Psoas muscle (tissue), 8 donors: ENCODE measurements around the gene PTPRK. TPM values are rescaled to one million over a fixed set of nuclear protein-coding genes. Genes with fewer than 3 reads are reported as not detected.

Source experiments
- ATAC-seq, 4 donors: fragments of 200-7000 bp; cut with Tn5 transposase; one replicate each; pipeline ENCODE4 v1.9.1; 2020; ENCODE audit warnings: moderate library complexity in 3 of 4, mild to moderate bottlenecking in 2 of 4
- DNase-seq, 2 donors: peaks; one replicate each; pipeline ENCODE4 v3.0.0-alpha.2; 2020
- H3K27ac ChIP-seq: fragments of 200-600 bp; one replicate; pipeline ENCODE4 v1.8.0; 2022
- H3K27me3 ChIP-seq, 3 donors: fragments of 200-600 bp in 1 of 3; one replicate each; pipeline versions ENCODE4 v1.6.1 to v1.8.0; 2013 to 2022; ENCODE audit warnings: low read length in 2 of 3, mild to moderate bottlenecking in 2 of 3, moderate library complexity in 1 of 3; ENCODE audit not compliant: insufficient read depth in 3 of 3
- H3K36me3 ChIP-seq, 2 donors: fragments of 200-600 bp in 1 of 2; one replicate each; pipeline versions ENCODE4 v1.6.1 to v1.8.0; 2013 to 2022; ENCODE audit warnings: low read depth in 1 of 2, mild to moderate bottlenecking in 1 of 2, moderate library complexity in 1 of 2; ENCODE audit not compliant: insufficient read depth in 1 of 2
- H3K4me1 ChIP-seq: fragments of 200-600 bp; one replicate; pipeline ENCODE4 v1.8.0; 2022
- H3K4me3 ChIP-seq: fragments of 200-600 bp; one replicate; pipeline ENCODE4 v1.8.0; 2022; ENCODE audit warnings: mild to moderate bottlenecking
- H3K9me3 ChIP-seq: fragments of 200-600 bp; one replicate; pipeline ENCODE4 v1.8.0; 2022
- WGBS, 3 donors: extraction: QIAGEN DNeasy Blood & Tissue Kit; methylation state at CpG; one replicate each; pipeline versions ENCODE4 v1.1.6 to v1.1.7; 2013; 5-methylcytosine and 5-hydroxymethylcytosine counted together
- intact Hi-C, 2 donors: fragments of 100-400 bp; cut with DNase I; formaldehyde crosslinking; loops; one replicate each; pipeline versions ENCODE4 v1.11.0 to v1.14.2; 2022
- polyA plus RNA-seq, 3 donors: library from polyadenylated mRNA; stranded (reverse); fragments of 200-250 nt; gene quantifications; one replicate each; pipeline ENCODE4 v1.2.3, GENCODE V29; 2013
- total RNA-seq, 4 donors: library from RNA; stranded (reverse); fragmentation: NEBNext Ultra II Directional in 2 of 4; extraction: Animal tissue kit (Norgen Biotek cat#: 25700) in 2 of 4; gene quantifications; one replicate each; pipeline versions ENCODE4 v1.2.1 to v1.2.4, GENCODE V29; 2021 to 2023
- TF ChIP-seq, protein P1 (sequence below): fragments of 200-600 bp; IDR thresholded peaks from one replicate; pipeline ENCODE4 v1.8.0; 2022; ENCODE audit warnings: antibody characterized with exemption
- donor health status: healthy with polysubstance abuse.
- donor health status: DM: no; HTN: no; CAD: no; lungs with moderate emphysema.
- donor health status: Bipolar disorder and iron deficiency.
- donor health status: healthy.
- donor health status: DM: yes; HTN: yes; CAD: no.
- donor health status: DM: no; HTN: no; CAD: no.
- donor health status: DM: no; HTN: no; CAD: no.
- donor health status: DM: yes; HTN: yes; CAD: no.

The PTPRK gene
- total and polyA plus RNA-seq, 7 donors: 3.2 to 10.6 (median 9.1) TPM

DNA sequence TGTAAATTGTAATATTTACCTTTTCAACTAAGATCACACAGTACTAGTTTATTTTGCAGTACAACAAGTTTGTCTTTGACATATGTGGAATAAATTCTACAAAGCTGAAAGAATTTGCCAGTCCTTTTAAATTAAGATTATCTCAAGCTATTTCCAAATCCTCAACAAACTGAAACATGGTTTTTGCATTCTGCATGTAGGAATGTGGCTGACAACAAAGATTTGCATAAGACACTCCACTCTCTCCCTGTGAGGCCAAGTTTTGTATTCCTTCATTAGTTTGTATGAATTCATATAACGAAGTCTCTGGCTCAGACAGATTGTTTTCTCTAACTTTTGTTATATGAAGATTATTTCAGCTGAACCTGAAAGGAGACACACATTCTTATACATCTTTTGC, 495.4 kb downstream of the PTPRK start:
- 90 to 96% (median 92%) methylated on average over 1 of the region's 1 CpG for WGBS, 3 donors
- intact Hi-C loops: no loop called here
- Histone ChIP-seq H3K27ac (no peak overlapping the region), H3K9me3 (no peaks in the 10 kb centered on the region), H3K36me3 (no peaks in the 10 kb centered on the region), H3K27me3 (no peaks in the 10 kb centered on the region), H3K4me1 (no peaks in the 10 kb centered on the region), H3K4me3 (no peak overlapping the region)
- ATAC-seq: no peak
- DNase-seq: no peak
- TF ChIP-seq, protein P1, sequence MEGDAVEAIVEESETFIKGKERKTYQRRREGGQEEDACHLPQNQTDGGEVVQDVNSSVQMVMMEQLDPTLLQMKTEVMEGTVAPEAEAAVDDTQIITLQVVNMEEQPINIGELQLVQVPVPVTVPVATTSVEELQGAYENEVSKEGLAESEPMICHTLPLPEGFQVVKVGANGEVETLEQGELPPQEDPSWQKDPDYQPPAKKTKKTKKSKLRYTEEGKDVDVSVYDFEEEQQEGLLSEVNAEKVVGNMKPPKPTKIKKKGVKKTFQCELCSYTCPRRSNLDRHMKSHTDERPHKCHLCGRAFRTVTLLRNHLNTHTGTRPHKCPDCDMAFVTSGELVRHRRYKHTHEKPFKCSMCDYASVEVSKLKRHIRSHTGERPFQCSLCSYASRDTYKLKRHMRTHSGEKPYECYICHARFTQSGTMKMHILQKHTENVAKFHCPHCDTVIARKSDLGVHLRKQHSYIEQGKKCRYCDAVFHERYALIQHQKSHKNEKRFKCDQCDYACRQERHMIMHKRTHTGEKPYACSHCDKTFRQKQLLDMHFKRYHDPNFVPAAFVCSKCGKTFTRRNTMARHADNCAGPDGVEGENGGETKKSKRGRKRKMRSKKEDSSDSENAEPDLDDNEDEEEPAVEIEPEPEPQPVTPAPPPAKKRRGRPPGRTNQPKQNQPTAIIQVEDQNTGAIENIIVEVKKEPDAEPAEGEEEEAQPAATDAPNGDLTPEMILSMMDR: no peak

GRCh38 chr6:128024046-128024445, 496.4 kb downstream of the PTPRK start:
- H3K27me3 ChIP-seq: no peaks in the 10 kb centered on the region
- H3K27ac ChIP-seq: no peak overlapping the region
- DNase-seq (no peak), ATAC-seq (no peak)
- no peaks in the 10 kb centered on the region for H3K36me3 ChIP-seq
- H3K4me3 ChIP-seq: no peak overlapping the region
- no peaks in the 10 kb centered on the region for H3K9me3 ChIP-seq
- intact Hi-C loops: no loop called here
- TF ChIP-seq, protein P1: no peak
- no peaks in the 10 kb centered on the region for H3K4me1 ChIP-seq
- WGBS, 3 donors: 89 to 100% (median 93%) methylated on average over 1 of the region's 1 CpG

DNA sequence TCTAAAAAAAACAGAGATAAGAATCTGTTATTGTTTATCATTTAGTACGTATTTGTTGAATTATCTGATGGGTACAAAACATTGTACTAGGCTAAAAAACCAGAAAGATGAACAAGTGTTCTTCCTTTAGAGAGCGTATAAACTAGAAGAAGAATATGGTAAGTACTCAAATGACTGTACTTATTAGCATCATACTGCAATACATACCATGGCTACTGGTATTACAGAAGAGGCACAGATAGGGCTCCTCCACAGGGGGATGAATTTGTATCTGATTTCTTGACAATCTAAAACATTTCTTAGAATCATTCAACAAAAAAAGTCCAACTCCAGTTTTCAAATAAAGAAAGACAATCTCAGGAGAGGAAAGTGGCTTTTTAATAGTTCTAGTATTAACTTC, 501.6 kb downstream of the PTPRK start:
- Histone ChIP-seq H3K36me3 (no peaks in the 10 kb centered on the region), H3K4me3 (no peak overlapping the region)

DNA sequence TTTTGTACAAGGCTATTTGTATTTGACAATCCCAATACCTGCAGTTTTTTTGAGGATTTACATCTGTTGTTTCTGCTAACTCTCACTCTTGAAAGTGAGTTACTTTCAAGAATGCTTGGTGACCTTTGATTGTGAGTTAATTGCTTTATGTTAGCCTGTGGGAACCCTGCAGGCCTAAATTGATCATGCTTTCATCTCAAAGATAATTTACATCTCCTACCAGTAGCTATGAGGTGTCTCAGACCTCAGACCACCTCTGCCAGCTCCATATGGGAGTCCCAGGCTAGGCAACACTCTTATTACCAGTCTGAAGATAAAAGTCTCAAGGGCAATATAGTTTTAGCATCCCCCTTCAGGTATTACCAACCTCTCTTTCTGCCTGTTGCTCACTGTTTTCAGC, 503.1 kb downstream of the PTPRK start:
- no peak overlapping the region for H3K4me3 ChIP-seq
- intact Hi-C loops: no loop called here
- no peaks in the 10 kb centered on the region for H3K36me3 ChIP-seq
- no peaks in the 10 kb centered on the region for H3K4me1 ChIP-seq
- no peak overlapping the region for H3K27ac ChIP-seq
- ATAC-seq (no peak), DNase-seq (no peak)
- no peaks in the 10 kb centered on the region for H3K27me3 ChIP-seq
- no peaks in the 10 kb centered on the region for H3K9me3 ChIP-seq
- TF ChIP-seq, protein P1: no peak

More for the DNA sequence above, 501.6 kb downstream of the PTPRK start:
- Histone ChIP-seq H3K27me3 (no peaks in the 10 kb centered on the region), H3K9me3 (no peaks in the 10 kb centered on the region), H3K27ac (no peak overlapping the region), H3K4me1 (no peaks in the 10 kb centered on the region)
- intact Hi-C loops: no loop called here
- TF ChIP-seq, protein P1: no peak
- no peak for DNase-seq
- WGBS, 3 donors: 96% methylated on average over 2 of the region's 2 CpGs
- ATAC-seq: no peak

- H3K9me3 ChIP-seq: no peaks in the 10 kb centered on the region
- ATAC-seq (no peak), DNase-seq (no peak)
- intact Hi-C loops: no loop called here
- TF ChIP-seq, protein P1: no peak
- peaks cover 0 to 3% of the 10 kb centered on the region in 2 donors for H3K36me3 ChIP-seq
- 86 to 95% (median 90%) methylated on average over 1 of the region's 1 CpG for WGBS, 3 donors
- no peaks in the 10 kb centered on the region for H3K27me3 ChIP-seq
- no peak overlapping the region for H3K4me3 ChIP-seq
- no peak overlapping the region for H3K27ac ChIP-seq
- no peaks in the 10 kb centered on the region for H3K4me1 ChIP-seq
Measured at GRCh38 chr6:128007658-128008057, 512.7 kb downstream of the PTPRK start.
